Hindlimb muscle (tissue), 1 donor: ENCODE results near the gene PRKAB2. TPM values are rescaled to one million over a fixed set of nuclear protein-coding genes. Genes with fewer than 3 reads are reported as not detected.
"Not testable (repeated sequence)": the region's sequence is repeated elsewhere in the genome, so short reads cannot be mapped to it uniquely, and the experiment has no call there.

Experiments used
- DNase-seq: peaks from one replicate; pipeline ENCODE4 v3.0.0-alpha.2; 2013
- polyA plus RNA-seq: library from polyadenylated mRNA; unstranded; fragments of 120-200 nt; gene quantifications from one replicate; pipeline ENCODE4 v1.2.1, GENCODE V29; 2013; ENCODE audit not compliant: insufficient read length

Gene PRKAB2
- 46.1 TPM for polyA plus RNA-seq

- peak; percentile 96 for DNase-seq
Observed at GRCh38 chr1:147172168-147173016, at the start of gene PRKAB2. Gene PRKAB2, minus strand, starts transcription at chr1:147172470. Its CDS starts 326 bp downstream, at chr1:147172144.

GRCh38 chr1:147218606-147219005 is 46.3 kb upstream of the PRKAB2 start:
- no peak for DNase-seq

GRCh38 chr1:147217141-147217540 is 44.9 kb upstream of the PRKAB2 start:
- no peak for DNase-seq

GRCh38 chr1:147216124-147216523 is 43.9 kb upstream of the PRKAB2 start:
- no peak for DNase-seq

- DNase-seq = no peak
Observed at GRCh38 chr1:147215540-147215916, 43.3 kb upstream of the PRKAB2 start.

GRCh38 chr1:147214842-147215539 is 42.7 kb upstream of the PRKAB2 start:
- no peak for DNase-seq

GRCh38 chr1:147214325-147214724 is 42.1 kb upstream of the PRKAB2 start:
- DNase-seq = no peak

GRCh38 chr1:147213271-147213670 is 41.0 kb upstream of the PRKAB2 start:
- no peak for DNase-seq

- no peak for DNase-seq
Observed at GRCh38 chr1:147211577-147211976, 39.3 kb upstream of the PRKAB2 start.

GRCh38 chr1:147210987-147211386 is 38.7 kb upstream of the PRKAB2 start:
- no peak for DNase-seq

- DNase-seq = no peak
Observed at GRCh38 chr1:147209825-147210821, 37.9 kb upstream of the PRKAB2 start.

GRCh38 chr1:147208619-147209018 is 36.3 kb upstream of the PRKAB2 start:
- DNase-seq = no peak

- DNase-seq = no peak
Observed at GRCh38 chr1:147207192-147207591, 34.9 kb upstream of the PRKAB2 start.

- DNase-seq = no peak
Observed at GRCh38 chr1:147204080-147204479, 31.8 kb upstream of the PRKAB2 start.

- DNase-seq = no peak
Observed at GRCh38 chr1:147202576-147202975, 30.3 kb upstream of the PRKAB2 start.

GRCh38 chr1:147201786-147202185 is 29.5 kb upstream of the PRKAB2 start:
- no peak for DNase-seq

- no peak for DNase-seq
Observed at GRCh38 chr1:147201276-147201675, 29.0 kb upstream of the PRKAB2 start.

GRCh38 chr1:147197324-147197723 is 25.1 kb upstream of the PRKAB2 start:
- DNase-seq = not testable (repeated sequence)

GRCh38 chr1:147189514-147189913 is 17.2 kb upstream of the PRKAB2 start:
- DNase-seq = no peak

- DNase-seq = no peak
Observed at GRCh38 chr1:147185432-147185831, 13.2 kb upstream of the PRKAB2 start.

GRCh38 chr1:147177611-147178380 is 5.5 kb upstream of the PRKAB2 start:
- DNase-seq = no peak
